ENCODE measurements around the gene APOL1. TPM values are rescaled to one million over a fixed set of nuclear protein-coding genes. Genes with fewer than 3 reads are reported as not detected.

The APOL1 gene
- total and polyA plus RNA-seq, 2 of the 13 experiments (the other 11 are each of a cell fraction or from before 2014, with no cell fraction given): 20.3 to 75.0 TPM

DNA sequence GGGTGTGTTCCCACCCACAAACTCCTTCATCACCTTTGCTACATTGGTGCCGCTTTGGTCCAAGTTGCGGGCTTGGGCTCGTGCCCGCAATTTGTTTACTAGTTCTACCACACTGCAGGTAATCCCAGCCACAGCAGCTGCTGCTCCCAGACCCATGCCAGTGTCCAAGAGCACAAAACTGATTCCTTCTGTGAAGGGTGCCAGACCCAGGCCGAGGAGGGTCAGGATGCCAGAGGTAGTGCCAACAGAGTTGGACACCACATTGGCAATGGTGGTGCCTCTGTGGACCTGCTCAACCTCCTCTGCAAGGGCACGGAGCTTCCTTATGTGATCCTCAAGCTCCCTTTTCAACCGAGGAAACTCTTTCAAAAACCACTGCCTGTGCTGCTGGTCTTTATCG, 25.1 kb upstream of the APOL1 start:
- no peak overlapping the region for H3K4me3 ChIP-seq (replicated peaks in 1 of 3; ENCODE audit: insufficient read depth in 1 of 3, low read depth in 2 of 3, low read length in 3 of 3)
- in situ Hi-C loops (cut with HindIII; ENCODE audit: extremely low pct_ligation_motif_present, low pct_unique_long_range_greater_than_20kb) (loop anchor here (10.0 kb wide), 1 partner anchor 83 kb away; no protein-coding TSS in a partner anchor), intact Hi-C loops (cut with micrococcal nuclease; ENCODE audit: unreplicated experiment) (no loop called here)
- peaks cover 54% of the 10 kb centered on the region for H3K4me1 ChIP-seq (ENCODE audit: insufficient read depth, low read length)
- WGBS (ENCODE audit: low lambda C conversion rate): 95% methylated on average over 7 of the region's 8 CpGs
- H3K9me3 ChIP-seq (ENCODE audit: low read length): no peaks in the 10 kb centered on the region
- no TSS peak for BruUV-seq (replicated peaks)
- no peak overlapping the region for H2AFZ ChIP-seq (ENCODE audit: low read length)
- H3K4me2 ChIP-seq (ENCODE audit: low read depth, low read length): no peak overlapping the region
- peaks cover 13 to 32% of the 10 kb centered on the region in 2 experiments; a peak in 4 of 5 replicates for H3K36me3 ChIP-seq (replicated peaks in 1 of 2; ENCODE audit: control insufficient read depth in 1 of 2, insufficient read depth in 2 of 2, low read length in 2 of 2)
- H3K27me3 ChIP-seq (ENCODE audit: control insufficient read depth in 1 of 2, insufficient read depth in 2 of 2, low read length in 2 of 2): no peaks in the 10 kb centered on the region
- TF ChIP-seq, protein P1, sequence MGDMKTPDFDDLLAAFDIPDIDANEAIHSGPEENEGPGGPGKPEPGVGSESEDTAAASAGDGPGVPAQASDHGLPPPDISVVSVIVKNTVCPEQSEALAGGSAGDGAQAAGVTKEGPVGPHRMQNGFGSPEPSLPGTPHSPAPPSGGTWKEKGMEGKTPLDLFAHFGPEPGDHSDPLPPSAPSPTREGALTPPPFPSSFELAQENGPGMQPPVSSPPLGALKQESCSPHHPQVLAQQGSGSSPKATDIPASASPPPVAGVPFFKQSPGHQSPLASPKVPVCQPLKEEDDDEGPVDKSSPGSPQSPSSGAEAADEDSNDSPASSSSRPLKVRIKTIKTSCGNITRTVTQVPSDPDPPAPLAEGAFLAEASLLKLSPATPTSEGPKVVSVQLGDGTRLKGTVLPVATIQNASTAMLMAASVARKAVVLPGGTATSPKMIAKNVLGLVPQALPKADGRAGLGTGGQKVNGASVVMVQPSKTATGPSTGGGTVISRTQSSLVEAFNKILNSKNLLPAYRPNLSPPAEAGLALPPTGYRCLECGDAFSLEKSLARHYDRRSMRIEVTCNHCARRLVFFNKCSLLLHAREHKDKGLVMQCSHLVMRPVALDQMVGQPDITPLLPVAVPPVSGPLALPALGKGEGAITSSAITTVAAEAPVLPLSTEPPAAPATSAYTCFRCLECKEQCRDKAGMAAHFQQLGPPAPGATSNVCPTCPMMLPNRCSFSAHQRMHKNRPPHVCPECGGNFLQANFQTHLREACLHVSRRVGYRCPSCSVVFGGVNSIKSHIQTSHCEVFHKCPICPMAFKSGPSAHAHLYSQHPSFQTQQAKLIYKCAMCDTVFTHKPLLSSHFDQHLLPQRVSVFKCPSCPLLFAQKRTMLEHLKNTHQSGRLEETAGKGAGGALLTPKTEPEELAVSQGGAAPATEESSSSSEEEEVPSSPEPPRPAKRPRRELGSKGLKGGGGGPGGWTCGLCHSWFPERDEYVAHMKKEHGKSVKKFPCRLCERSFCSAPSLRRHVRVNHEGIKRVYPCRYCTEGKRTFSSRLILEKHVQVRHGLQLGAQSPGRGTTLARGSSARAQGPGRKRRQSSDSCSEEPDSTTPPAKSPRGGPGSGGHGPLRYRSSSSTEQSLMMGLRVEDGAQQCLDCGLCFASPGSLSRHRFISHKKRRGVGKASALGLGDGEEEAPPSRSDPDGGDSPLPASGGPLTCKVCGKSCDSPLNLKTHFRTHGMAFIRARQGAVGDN (CRISPR knock-in tag; IDR thresholded peaks at IDR 0.05): peak; percentile 22; the same call in 1 of the 2 replicates
- TF ChIP-seq, protein P2, sequence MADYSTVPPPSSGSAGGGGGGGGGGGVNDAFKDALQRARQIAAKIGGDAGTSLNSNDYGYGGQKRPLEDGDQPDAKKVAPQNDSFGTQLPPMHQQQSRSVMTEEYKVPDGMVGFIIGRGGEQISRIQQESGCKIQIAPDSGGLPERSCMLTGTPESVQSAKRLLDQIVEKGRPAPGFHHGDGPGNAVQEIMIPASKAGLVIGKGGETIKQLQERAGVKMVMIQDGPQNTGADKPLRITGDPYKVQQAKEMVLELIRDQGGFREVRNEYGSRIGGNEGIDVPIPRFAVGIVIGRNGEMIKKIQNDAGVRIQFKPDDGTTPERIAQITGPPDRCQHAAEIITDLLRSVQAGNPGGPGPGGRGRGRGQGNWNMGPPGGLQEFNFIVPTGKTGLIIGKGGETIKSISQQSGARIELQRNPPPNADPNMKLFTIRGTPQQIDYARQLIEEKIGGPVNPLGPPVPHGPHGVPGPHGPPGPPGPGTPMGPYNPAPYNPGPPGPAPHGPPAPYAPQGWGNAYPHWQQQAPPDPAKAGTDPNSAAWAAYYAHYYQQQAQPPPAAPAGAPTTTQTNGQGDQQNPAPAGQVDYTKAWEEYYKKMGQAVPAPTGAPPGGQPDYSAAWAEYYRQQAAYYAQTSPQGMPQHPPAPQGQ (CRISPR knock-in tag; IDR thresholded peaks at IDR 0.05; ENCODE audit: borderline replicate concordance): no peak
- peak; percentile 6 for TF ChIP-seq RBM22 (optimal IDR thresholded peaks at IDR 0.05; ENCODE audit: low read length)
- H3K79me2 ChIP-seq (ENCODE audit: insufficient read depth, low read length): peaks cover 3% of the 10 kb centered on the region
- DNase-seq (ENCODE audit: low spot score): no peak
- POLR2A ChIA-PET: interaction anchor here (0.7 to 0.9 kb wide), 2 partner anchors 12 to 231 kb away, joined by 3 to 4 read pairs; partner anchors contain the start of gene APOL2
- CTCF ChIA-PET (ENCODE audit: low intra/inter-chr PET ratio, low total read pairs): no interaction called here
- no peaks in the 10 kb centered on the region for H4K20me1 ChIP-seq (ENCODE audit: insufficient read depth, low read length)
- no peak for FAIRE-seq
- ATAC-seq: no peak
- peak overlapping the region; percentile 59 for H3K27ac ChIP-seq (ENCODE audit: extremely low read length, insufficient read depth, low read length)
- no peak overlapping the region for H3K9ac ChIP-seq (ENCODE audit: insufficient read depth, low read depth, low read length)
